GM18519 (cell line): Measurements from ENCODE around the gene TMEM245.
"Not testable (repeated sequence)": the region's sequence is repeated elsewhere in the genome, so short reads cannot be mapped to it uniquely, and the experiment has no call there.

ENCODE experiments used
- ATAC-seq: cut with Tn5 transposase; IDR thresholded peaks from one replicate; pipeline ENCODE4 v1.9.1; 2021; ENCODE audit warnings: mild to moderate bottlenecking, moderate library complexity; ENCODE audit not compliant: unreplicated experiment, low FRiP score

The TMEM245 gene

GRCh38 chr9:109072821-109073435, 46.8 kb downstream of the TMEM245 start:
- no peak for ATAC-seq

GRCh38 chr9:109072133-109072692, 47.5 kb downstream of the TMEM245 start:
- ATAC-seq, result no peak

GRCh38 chr9:109068764-109069163, 51.0 kb downstream of the TMEM245 start:
- ATAC-seq, result no peak

- no peak for ATAC-seq
These were observed 54.6 kb downstream of the TMEM245 start for GRCh38 chr9:109064963-109065702.

- ATAC-seq, result no peak
These were observed 56.0 kb downstream of the TMEM245 start for GRCh38 chr9:109063760-109064159.

- no peak for ATAC-seq
These were observed 57.2 kb downstream of the TMEM245 start for GRCh38 chr9:109062543-109062942.

GRCh38 chr9:109060191-109060590, 59.6 kb downstream of the TMEM245 start:
- ATAC-seq, result no peak

GRCh38 chr9:109053121-109053520, 66.6 kb downstream of the TMEM245 start:
- not testable (repeated sequence) for ATAC-seq

GRCh38 chr9:109052416-109052815, 67.3 kb downstream of the TMEM245 start:
- no peak for ATAC-seq

GRCh38 chr9:109051733-109052132, 68.0 kb downstream of the TMEM245 start:
- ATAC-seq, result no peak

GRCh38 chr9:109050444-109050843, 69.3 kb downstream of the TMEM245 start:
- ATAC-seq, result no peak

- ATAC-seq, result no peak
These were observed 70.9 kb downstream of the TMEM245 start for GRCh38 chr9:109048822-109049221.

- ATAC-seq, result no peak
These were observed 72.5 kb downstream of the TMEM245 start for GRCh38 chr9:109047259-109047658.

- ATAC-seq, result no peak
These were observed 73.4 kb downstream of the TMEM245 start for GRCh38 chr9:109046346-109046745.

- no peak for ATAC-seq
These were observed 76.2 kb downstream of the TMEM245 start for GRCh38 chr9:109043578-109043977.

GRCh38 chr9:109040571-109040970, 79.2 kb downstream of the TMEM245 start:
- no peak for ATAC-seq

- ATAC-seq, result no peak
These were observed 80.2 kb downstream of the TMEM245 start for GRCh38 chr9:109039539-109039938.

- no peak for ATAC-seq
These were observed 81.6 kb downstream of the TMEM245 start for GRCh38 chr9:109037946-109038715.

- no peak for ATAC-seq
These were observed 82.7 kb downstream of the TMEM245 start for GRCh38 chr9:109036744-109037680.
